ENCODE results near the gene MAP3K9. TPM values are rescaled to one million over a fixed set of nuclear protein-coding genes. Genes with fewer than 3 reads are reported as not detected.

The MAP3K9 gene
- polyA plus RNA-seq, 1 donor from 2014 or later: 10.4 TPM

GRCh38 chr14:70754991-70755390 lies 54.3 kb downstream of the MAP3K9 start:
- Histone ChIP-seq H3K9me2 (ENCODE audit: insufficient read depth, low read length) (no peaks in the 10 kb centered on the region), H2AFZ (ENCODE audit: low read depth, low read length) (no peak overlapping the region), H3K79me2 (replicated peaks; ENCODE audit: insufficient read depth, low read length) (no peaks in the 10 kb centered on the region), H3K9me3 (ENCODE audit: low read length) (no peaks in the 10 kb centered on the region), H3K27ac (ENCODE audit: low read length) (no peak overlapping the region), H4K20me1 (ENCODE audit: insufficient read depth) (no peaks in the 10 kb centered on the region), H3F3A (ENCODE audit: insufficient read depth, low read length, poor library complexity, severe bottlenecking) (no peaks in the 10 kb centered on the region), H3K27me3 (ENCODE audit: insufficient read depth, low read depth, low read length) (no peaks in the 10 kb centered on the region), H3K4me2 (ENCODE audit: low read length) (no peak overlapping the region), H3K9ac (ENCODE audit: low read length) (no peak overlapping the region), H3K4me3 (ENCODE audit: low read length) (no peak overlapping the region), H3K36me3 (ENCODE audit: insufficient read depth, low read length) (peaks cover 5% of the 10 kb centered on the region)
- TF ChIP-seq RAD21 (conservative IDR thresholded peaks at IDR 0.05) (no peak), EZH2 (IDR thresholded peaks at IDR 0.05; ENCODE audit: borderline replicate concordance, insufficient read depth, low read length, poor library complexity, severe bottlenecking) (no peak), SMC3 (conservative IDR thresholded peaks at IDR 0.05; ENCODE audit: poor library complexity) (no peak), MXI1 (conservative IDR thresholded peaks at IDR 0.05; ENCODE audit: poor library complexity, severe bottlenecking) (no peak), EP300 (conservative IDR thresholded peaks at IDR 0.05; ENCODE audit: poor library complexity, severe bottlenecking) (no peak), TAF1 (IDR thresholded peaks at IDR 0.05; ENCODE audit: low read depth) (no peak)

- Histone ChIP-seq H3K79me2 (replicated peaks; ENCODE audit: insufficient read depth, low read length) (no peaks in the 10 kb centered on the region), H3K4me2 (ENCODE audit: low read length) (no peak overlapping the region), H3K27ac (ENCODE audit: low read length) (no peak overlapping the region), H3K36me3 (ENCODE audit: insufficient read depth, low read length) (peaks cover 5% of the 10 kb centered on the region), H3K9me2 (ENCODE audit: insufficient read depth, low read length) (no peaks in the 10 kb centered on the region), H3K4me3 (ENCODE audit: low read length) (no peak overlapping the region), H2AFZ (ENCODE audit: low read depth, low read length) (no peak overlapping the region), H3K9ac (ENCODE audit: low read length) (no peak overlapping the region), H3K9me3 (ENCODE audit: low read length) (no peaks in the 10 kb centered on the region), H3F3A (ENCODE audit: insufficient read depth, low read length, poor library complexity, severe bottlenecking) (no peaks in the 10 kb centered on the region), H4K20me1 (ENCODE audit: insufficient read depth) (no peaks in the 10 kb centered on the region), H3K27me3 (ENCODE audit: insufficient read depth, low read depth, low read length) (no peaks in the 10 kb centered on the region)
- TF ChIP-seq EP300 (conservative IDR thresholded peaks at IDR 0.05; ENCODE audit: poor library complexity, severe bottlenecking) (no peak), POLR2AphosphoS5 (IDR thresholded peaks at IDR 0.05) (no peak), RAD21 (conservative IDR thresholded peaks at IDR 0.05) (no peak), SMC3 (conservative IDR thresholded peaks at IDR 0.05; ENCODE audit: poor library complexity) (no peak), EZH2 (IDR thresholded peaks at IDR 0.05; ENCODE audit: borderline replicate concordance, insufficient read depth, low read length, poor library complexity, severe bottlenecking) (no peak), CTCF (IDR thresholded peaks at IDR 0.05; ENCODE audit: poor library complexity, severe bottlenecking) (no peak), REST (IDR thresholded peaks at IDR 0.05; ENCODE audit: borderline replicate concordance) (no peak), TAF1 (IDR thresholded peaks at IDR 0.05; ENCODE audit: low read depth) (no peak), MXI1 (conservative IDR thresholded peaks at IDR 0.05; ENCODE audit: poor library complexity, severe bottlenecking) (no peak)
Measured at GRCh38 chr14:70753518-70753953, 55.8 kb downstream of the MAP3K9 start.

Data from neural cell (in vitro differentiated cells).